K562 (cell line): Measurements from ENCODE around the gene CEP85L. TPM values are rescaled to one million over a fixed set of nuclear protein-coding genes. Genes with fewer than 3 reads are reported as not detected.

ENCODE experiments used
- CBX8 ChIP-seq: fragments of 200-600 bp; sonication (generic); IDR thresholded peaks from 2 replicates; pipeline ENCODE4 v1.6.1; 2012; ENCODE audit warnings: borderline replicate concordance, mixed run types, low read depth, mild to moderate bottlenecking, moderate library complexity, mixed read lengths, low read length, control low read depth, inconsistent platforms; ENCODE audit not compliant: poor library complexity, severe bottlenecking; ENCODE audit errors: extremely low read depth
- CREM ChIP-seq: IDR thresholded peaks from 2 replicates; pipeline ENCODE4 v1.6.1; 2014; ENCODE audit warnings: antibody characterized with exemption, low read depth
- DACH1 ChIP-seq: fragments of 450-650 bp; IDR thresholded peaks from 2 replicates; pipeline ENCODE4 v1.6.1; 2018; ENCODE audit not compliant: partially characterized antibody
- E2F6 ChIP-seq, 2 experiments: IDR thresholded peaks; 2 replicates each; pipeline ENCODE4 v1.6.1; 2011; ENCODE audit warnings: borderline replicate concordance in 1 of 2, control low read depth in 1 of 2, low read depth in 1 of 2, low read length in 1 of 2, mild to moderate bottlenecking in 1 of 2, mixed read lengths in 1 of 2, moderate library complexity in 1 of 2; ENCODE audit not compliant: insufficient read depth in 1 of 2, insufficient read length in 1 of 2, poor library complexity in 1 of 2, severe bottlenecking in 1 of 2; ENCODE audit errors: extremely low read depth in 1 of 2
- EHMT2 ChIP-seq: fragments of 450-650 bp; IDR thresholded peaks from 2 replicates; pipeline ENCODE4 v1.6.1; 2018; ENCODE audit warnings: antibody characterized with exemption
- GATAD2A ChIP-seq: fragments of 450-650 bp; IDR thresholded peaks from 2 replicates; pipeline ENCODE4 v1.6.1; 2017
- NCOR1 ChIP-seq: fragments of 450-650 bp; IDR thresholded peaks from 2 replicates; pipeline ENCODE4 v1.6.1; 2016; ENCODE audit warnings: mild to moderate bottlenecking, moderate library complexity
- POLR2B ChIP-seq: fragments of 450-650 bp; IDR thresholded peaks from 2 replicates; pipeline ENCODE4 v1.6.1; 2018; ENCODE audit warnings: low read depth; ENCODE audit not compliant: partially characterized antibody
- POLR3G ChIP-seq: IDR thresholded peaks from 2 replicates; pipeline ENCODE4 v1.6.1; 2011; ENCODE audit not compliant: insufficient read length, insufficient replicate concordance; ENCODE audit errors: extremely low read depth
- RAD21 ChIP-seq, 2 experiments: fragments of 250-450 bp in 1 of 2; fragments of 450-650 bp in 1 of 2; sonication (Bioruptor Pico) in 1 of 2; formaldehyde crosslinking in 1 of 2; IDR thresholded peaks in 1 of 2; conservative IDR thresholded peaks in 1 of 2; 2 replicates each; pipeline versions ENCODE4 v1.4.0 to v1.8.0; 2020 to 2022; ENCODE audit warnings: mild to moderate bottlenecking in 2 of 2, moderate library complexity in 1 of 2
- RB1 ChIP-seq: fragments of 450-650 bp; IDR thresholded peaks from 2 replicates; pipeline ENCODE4 v1.6.1; 2017; ENCODE audit warnings: low read depth, mild to moderate bottlenecking
- RBBP5 ChIP-seq: fragments of 200-600 bp; sonication (generic); IDR thresholded peaks from 2 replicates; pipeline ENCODE4 v1.6.1; 2012; ENCODE audit warnings: borderline replicate concordance, mild to moderate bottlenecking, low read length, control low read depth, inconsistent platforms; ENCODE audit not compliant: insufficient read depth, poor library complexity, severe bottlenecking
- RBM25 ChIP-seq: fragments of 200-400 bp; formaldehyde crosslinking; IDR thresholded peaks from 2 replicates; pipeline ENCODE4 v1.6.1; 2018; ENCODE audit warnings: low read length, low read depth, moderate library complexity; ENCODE audit not compliant: severe bottlenecking
- RFX5 ChIP-seq: IDR thresholded peaks from 2 replicates; pipeline ENCODE4 v1.6.1; 2011; ENCODE audit warnings: low read depth, mild to moderate bottlenecking, improper control_type of control experiment, low read length
- SETDB1 ChIP-seq: IDR thresholded peaks from one replicate; pipeline ENCODE4 v1.6.1; 2012; ENCODE audit warnings: low read length, control low read depth, inconsistent platforms
- SIN3B ChIP-seq: fragments of 450-650 bp; IDR thresholded peaks from 2 replicates; pipeline ENCODE4 v1.6.1; 2017; ENCODE audit warnings: low read depth, mild to moderate bottlenecking, moderate library complexity
- XRCC5 ChIP-seq: fragments of 200-400 bp; formaldehyde crosslinking; IDR thresholded peaks from 2 replicates; pipeline ENCODE4 v1.6.1; 2017; ENCODE audit warnings: low read depth, mild to moderate bottlenecking, low read length
- ZFX ChIP-seq: sonication (generic); formaldehyde crosslinking; IDR thresholded peaks from 2 replicates; pipeline ENCODE4 v1.8.0; 2022; ENCODE audit warnings: mild to moderate bottlenecking, missing genetic modification reagents, moderate library complexity
- ZNF253 ChIP-seq: fragments of 250-450 bp; sonication (Bioruptor Pico); conservative IDR thresholded peaks from 2 replicates; pipeline ENCODE4 v1.6.1; 2021; ENCODE audit warnings: mild to moderate bottlenecking
- ZNF584 ChIP-seq: fragments of 200-800 bp; sonication (Bioruptor generic); IDR thresholded peaks from 2 replicates; pipeline ENCODE4 v1.6.1; 2016; ENCODE audit warnings: low read depth, mild to moderate bottlenecking, missing genetic modification characterization, missing compliant biosample characterization
- ZNF778 ChIP-seq: fragments of 450-650 bp; formaldehyde crosslinking; IDR thresholded peaks from 2 replicates; pipeline ENCODE4 v1.4.0; 2020; ENCODE audit warnings: mild to moderate bottlenecking, moderate library complexity
- polyA plus RNA-seq, 8 experiments: library from polyadenylated mRNA; depleted of rRNA in 4 of 8; stranded (reverse) in 5 of 8; unstranded in 3 of 8; fragments of >200 nt; fragmentation: Nextera tagmentation in 2 of 8; fragmentation: Illumina TruSeq in 1 of 8; extraction: Ambion mirVana in 2 of 8; extraction: Trizol in 1 of 8; gene quantifications; 2 replicates each; pipeline versions ENCODE4 v1.2.1 to v1.2.3, GENCODE V29; 2011 to 2014; ENCODE audit warnings: inconsistent platforms in 1 of 8, missing spikeins in 1 of 8
- total RNA-seq, 7 experiments: library from RNA; depleted of rRNA in 6 of 7; stranded (reverse); fragments of >200 nt in 6 of 7; fragmentation: Illumina TruSeq in 2 of 7; extraction: Trizol in 2 of 7; gene quantifications; 2 replicates each; pipeline versions ENCODE4 v1.2.1 to v1.2.3, GENCODE V29; 2011 to 2021; ENCODE audit warnings: low replicate concordance in 1 of 7
- TF ChIP-seq, protein P1 (sequence below): fragments of 250-450 bp; sonication (Bioruptor Pico); IDR thresholded peaks from 2 replicates; pipeline ENCODE4 v1.5.0; 2020; ENCODE audit warnings: mild to moderate bottlenecking
- TF ChIP-seq, protein P2 (sequence below): fragments of 250-450 bp; sonication (Bioruptor Pico); IDR thresholded peaks from 2 replicates; pipeline ENCODE4 v1.8.0; 2021; ENCODE audit warnings: moderate library complexity, mild to moderate bottlenecking, inconsistent platforms

The CEP85L gene
- total and polyA plus RNA-seq, 9 of the 15 experiments (the other 6 are each of a cell fraction or from before 2014, with no cell fraction given) = 4.5 to 15.8 (median 8.3) TPM

DNA sequence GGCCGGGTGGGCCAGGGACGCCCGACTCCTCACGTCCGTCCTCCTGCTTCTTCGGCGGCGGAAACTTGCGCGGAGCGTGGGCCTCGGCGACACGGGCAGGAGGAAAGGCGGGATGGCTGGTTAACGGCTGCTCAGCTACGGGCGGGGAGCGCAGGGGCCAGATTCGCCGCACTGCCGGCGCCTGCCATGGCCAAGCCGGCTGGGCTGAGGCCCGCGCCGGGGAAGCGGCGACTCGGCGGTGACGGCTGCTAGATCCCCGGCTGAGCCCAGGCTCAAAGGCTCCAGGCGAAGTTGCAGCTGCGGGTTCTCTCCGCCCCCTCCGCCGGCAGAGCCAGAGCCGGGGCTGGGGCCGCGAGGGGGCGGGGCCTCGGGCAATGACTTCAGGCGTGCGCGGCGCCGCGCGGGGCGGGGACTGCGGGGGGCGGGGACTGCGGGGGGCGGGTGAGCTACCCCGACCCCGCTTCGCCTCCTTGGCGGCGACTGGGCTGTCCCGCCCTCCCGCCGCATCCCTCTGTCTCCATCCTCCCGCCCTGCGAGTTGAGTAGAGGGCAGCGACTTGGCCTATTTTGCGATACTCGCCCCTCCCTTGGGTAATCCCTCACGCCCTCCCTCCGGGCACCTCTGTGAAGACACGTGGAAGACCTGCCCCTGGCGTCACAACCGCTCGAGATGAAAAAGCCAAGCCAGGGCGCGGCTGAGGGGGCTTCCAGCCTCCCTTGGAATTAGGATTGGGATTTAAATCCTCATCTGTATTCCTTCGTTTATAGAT lies at the start of gene CEP85L (continued):
- TF ChIP-seq RFX5 (no peak), XRCC5 (no peak), GATAD2A (0 out of 2 replicates have a peak, but pooled peaks have one; percentile 46), ZFX (CRISPR knock-in tag) (peak; percentile 95), RBM25 (no peak), EHMT2 (no peak), ZNF253 (no peak), POLR2B (peak; percentile 39), ZNF584 (CRISPR knock-in tag) (no peak), ZNF778 (CRISPR knock-in tag) (no peak), RAD21 (CRISPR knock-in tag; conservative IDR thresholded peaks at IDR 0.05 in 1 of 2, IDR thresholded peaks at IDR 0.05 in 1 of 2) (peak; percentile 2 to 12; a peak in 1 of 4 replicates), E2F6 (IDR thresholded peaks at IDR 0.05; ENCODE audit: borderline replicate concordance in 1 of 2, extremely low read depth in 1 of 2, insufficient read depth in 1 of 2, insufficient read length in 1 of 2, low read depth in 1 of 2, low read length in 1 of 2, poor library complexity in 1 of 2, severe bottlenecking in 1 of 2) (peak in 1 of 2 experiments; percentile 20), SIN3B (no peak), DACH1 (peak; percentile 27), CBX8 (no peak), NCOR1 (no peak), POLR3G (no peak), SETDB1 (no peak), CREM (peak; percentile 54), RBBP5 (peak; percentile 19), RB1 (peak; percentile 44; the same call in 1 of the 2 replicates)
- TF ChIP-seq, protein P1, sequence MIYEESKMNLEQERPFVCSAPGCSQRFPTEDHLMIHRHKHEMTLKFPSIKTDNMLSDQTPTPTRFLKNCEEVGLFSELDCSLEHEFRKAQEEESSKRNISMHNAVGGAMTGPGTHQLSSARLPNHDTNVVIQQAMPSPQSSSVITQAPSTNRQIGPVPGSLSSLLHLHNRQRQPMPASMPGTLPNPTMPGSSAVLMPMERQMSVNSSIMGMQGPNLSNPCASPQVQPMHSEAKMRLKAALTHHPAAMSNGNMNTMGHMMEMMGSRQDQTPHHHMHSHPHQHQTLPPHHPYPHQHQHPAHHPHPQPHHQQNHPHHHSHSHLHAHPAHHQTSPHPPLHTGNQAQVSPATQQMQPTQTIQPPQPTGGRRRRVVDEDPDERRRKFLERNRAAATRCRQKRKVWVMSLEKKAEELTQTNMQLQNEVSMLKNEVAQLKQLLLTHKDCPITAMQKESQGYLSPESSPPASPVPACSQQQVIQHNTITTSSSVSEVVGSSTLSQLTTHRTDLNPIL (CRISPR knock-in tag) = no peak
- TF ChIP-seq, protein P2, sequence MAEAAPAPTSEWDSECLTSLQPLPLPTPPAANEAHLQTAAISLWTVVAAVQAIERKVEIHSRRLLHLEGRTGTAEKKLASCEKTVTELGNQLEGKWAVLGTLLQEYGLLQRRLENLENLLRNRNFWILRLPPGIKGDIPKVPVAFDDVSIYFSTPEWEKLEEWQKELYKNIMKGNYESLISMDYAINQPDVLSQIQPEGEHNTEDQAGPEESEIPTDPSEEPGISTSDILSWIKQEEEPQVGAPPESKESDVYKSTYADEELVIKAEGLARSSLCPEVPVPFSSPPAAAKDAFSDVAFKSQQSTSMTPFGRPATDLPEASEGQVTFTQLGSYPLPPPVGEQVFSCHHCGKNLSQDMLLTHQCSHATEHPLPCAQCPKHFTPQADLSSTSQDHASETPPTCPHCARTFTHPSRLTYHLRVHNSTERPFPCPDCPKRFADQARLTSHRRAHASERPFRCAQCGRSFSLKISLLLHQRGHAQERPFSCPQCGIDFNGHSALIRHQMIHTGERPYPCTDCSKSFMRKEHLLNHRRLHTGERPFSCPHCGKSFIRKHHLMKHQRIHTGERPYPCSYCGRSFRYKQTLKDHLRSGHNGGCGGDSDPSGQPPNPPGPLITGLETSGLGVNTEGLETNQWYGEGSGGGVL (CRISPR knock-in tag) = no peak
